ENCODE results near the gene COTL1.

The COTL1 gene

GRCh38 chr16:84640145-84640544 lies 22.3 kb upstream of the COTL1 start:
- Histone ChIP-seq H3K9ac (ENCODE audit: low read depth, low read length, poor library complexity, severe bottlenecking) (peak overlapping the region; percentile 72), H3K79me2 (ENCODE audit: insufficient read depth, low read length) (no peaks in the 10 kb centered on the region), H3K27me3 (ENCODE audit: insufficient read depth, low read length, poor library complexity, severe bottlenecking) (no peaks in the 10 kb centered on the region), H3F3A (ENCODE audit: low read depth) (no peaks in the 10 kb centered on the region), H3K9me3 (ENCODE audit: insufficient read depth, low read depth, low read length) (no peaks in the 10 kb centered on the region), H3K9me2 (replicated peaks; ENCODE audit: low read depth, low read length) (no peaks in the 10 kb centered on the region), H3K4me1 (ENCODE audit: insufficient read depth, low read length, poor library complexity, severe bottlenecking) (peaks cover 30% of the 10 kb centered on the region), H3K36me3 (ENCODE audit: insufficient read depth, low read length) (no peaks in the 10 kb centered on the region), H3K4me2 (ENCODE audit: low read depth, low read length, poor library complexity, severe bottlenecking) (no peak overlapping the region), H3K4me3 (ENCODE audit: low read length, poor library complexity, severe bottlenecking) (no peak overlapping the region), H4K20me1 (ENCODE audit: insufficient read depth, low read length, poor library complexity, severe bottlenecking) (no peaks in the 10 kb centered on the region), H2AFZ (ENCODE audit: low read length) (no peak overlapping the region)
- TF ChIP-seq CTCF (conservative IDR thresholded peaks at IDR 0.05; ENCODE audit: low read length): no peak
- no peak for TF ChIP-seq EZH2phosphoT487 (IDR thresholded peaks at IDR 0.05; ENCODE audit: borderline replicate concordance)

GRCh38 chr16:84638231-84638806 lies 20.4 kb upstream of the COTL1 start:
- Histone ChIP-seq H3K36me3 (ENCODE audit: insufficient read depth, low read length) (no peaks in the 10 kb centered on the region), H2AFZ (ENCODE audit: low read length) (no peak overlapping the region), H3K9me2 (replicated peaks; ENCODE audit: low read depth, low read length) (no peaks in the 10 kb centered on the region), H3K79me2 (ENCODE audit: insufficient read depth, low read length) (no peaks in the 10 kb centered on the region), H3K9me3 (ENCODE audit: insufficient read depth, low read depth, low read length) (no peaks in the 10 kb centered on the region), H3K4me2 (ENCODE audit: low read depth, low read length, poor library complexity, severe bottlenecking) (no peak overlapping the region), H3K27me3 (ENCODE audit: insufficient read depth, low read length, poor library complexity, severe bottlenecking) (no peaks in the 10 kb centered on the region), H3K9ac (ENCODE audit: low read depth, low read length, poor library complexity, severe bottlenecking) (no peak overlapping the region), H3F3A (ENCODE audit: low read depth) (no peaks in the 10 kb centered on the region), H3K4me3 (ENCODE audit: low read length, poor library complexity, severe bottlenecking) (no peak overlapping the region), H3K4me1 (ENCODE audit: insufficient read depth, low read length, poor library complexity, severe bottlenecking) (peaks cover 24% of the 10 kb centered on the region), H4K20me1 (ENCODE audit: insufficient read depth, low read length, poor library complexity, severe bottlenecking) (no peaks in the 10 kb centered on the region)
- TF ChIP-seq CTCF (conservative IDR thresholded peaks at IDR 0.05; ENCODE audit: low read length) (no peak), EZH2phosphoT487 (IDR thresholded peaks at IDR 0.05; ENCODE audit: borderline replicate concordance) (no peak)

- H3K4me1 ChIP-seq (ENCODE audit: insufficient read depth, low read length, poor library complexity, severe bottlenecking): peaks cover 24% of the 10 kb centered on the region
- H3K9me3 ChIP-seq (ENCODE audit: insufficient read depth, low read depth, low read length): no peaks in the 10 kb centered on the region
- H2AFZ ChIP-seq (ENCODE audit: low read length): no peak overlapping the region
- no peaks in the 10 kb centered on the region for H3K9me2 ChIP-seq (replicated peaks; ENCODE audit: low read depth, low read length)
- no peaks in the 10 kb centered on the region for H3F3A ChIP-seq (ENCODE audit: low read depth)
- H3K36me3 ChIP-seq (ENCODE audit: insufficient read depth, low read length): no peaks in the 10 kb centered on the region
- no peaks in the 10 kb centered on the region for H3K27me3 ChIP-seq (ENCODE audit: insufficient read depth, low read length, poor library complexity, severe bottlenecking)
- H4K20me1 ChIP-seq (ENCODE audit: insufficient read depth, low read length, poor library complexity, severe bottlenecking): no peaks in the 10 kb centered on the region
- no peak overlapping the region for H3K4me2 ChIP-seq (ENCODE audit: low read depth, low read length, poor library complexity, severe bottlenecking)
- TF ChIP-seq EZH2phosphoT487 (IDR thresholded peaks at IDR 0.05; ENCODE audit: borderline replicate concordance) (no peak), CTCF (conservative IDR thresholded peaks at IDR 0.05; ENCODE audit: low read length) (no peak)
- no peak overlapping the region for H3K4me3 ChIP-seq (ENCODE audit: low read length, poor library complexity, severe bottlenecking)
- H3K79me2 ChIP-seq (ENCODE audit: insufficient read depth, low read length): no peaks in the 10 kb centered on the region
- no peak overlapping the region for H3K9ac ChIP-seq (ENCODE audit: low read depth, low read length, poor library complexity, severe bottlenecking)
Observed at GRCh38 chr16:84637709-84638108, 19.8 kb upstream of the COTL1 start.

All from Loucy (cell line).